CD4-positive, alpha-beta T cell treated with Interleukin-10 for 1 hour (primary cell): ENCODE results near the gene KIT.

Source experiments
- DNase-seq: peaks from one replicate; pipeline ENCODE4 v3.0.0-alpha.2; 2020

KIT gene

DNA sequence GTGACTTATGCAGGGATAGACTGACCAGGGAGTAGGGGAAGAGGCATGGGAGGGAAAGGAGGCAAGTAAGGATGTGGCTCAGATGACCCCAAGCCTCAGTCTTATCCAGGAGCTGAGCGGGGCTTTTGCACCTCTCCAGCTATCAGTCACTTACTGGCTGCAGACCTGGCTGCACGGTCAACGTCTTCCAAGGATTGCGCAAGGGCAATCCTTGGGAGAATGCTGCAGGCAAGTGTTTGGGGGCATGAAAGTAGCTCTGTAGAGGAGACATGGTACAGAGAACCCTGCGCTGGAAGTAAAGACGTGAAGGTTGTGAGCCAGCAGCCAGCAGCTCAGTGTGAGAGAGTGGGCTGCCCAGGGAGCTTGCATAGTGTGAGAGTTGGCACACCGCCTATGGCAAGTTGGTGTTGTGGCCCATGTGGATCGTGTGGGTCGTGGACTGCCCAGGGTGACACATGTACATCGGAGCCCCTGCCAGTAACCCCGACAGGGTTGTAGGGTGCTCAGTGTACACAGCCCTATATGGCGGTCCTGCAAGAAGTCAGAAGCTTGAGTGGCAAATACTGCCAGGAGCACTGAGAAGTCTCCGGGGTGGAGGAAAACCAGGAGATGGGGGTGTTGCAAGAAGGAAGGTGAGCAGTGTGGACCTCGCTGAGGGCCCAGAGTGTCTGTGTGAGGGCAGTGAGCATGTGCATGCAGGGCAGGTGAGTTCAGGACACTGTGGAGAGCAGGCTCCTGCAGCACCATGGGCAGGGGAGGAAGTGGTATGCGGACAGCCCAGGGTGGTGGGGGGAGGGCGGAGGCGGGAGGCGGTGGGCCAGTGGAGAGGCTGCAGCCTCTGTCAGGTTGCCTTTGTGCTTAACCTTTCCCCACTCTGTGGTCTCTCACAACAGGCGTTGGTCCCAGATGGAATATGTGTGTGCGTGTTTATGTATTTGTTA is 50.9 kb downstream of the KIT start:
- no peak for DNase-seq

DNA sequence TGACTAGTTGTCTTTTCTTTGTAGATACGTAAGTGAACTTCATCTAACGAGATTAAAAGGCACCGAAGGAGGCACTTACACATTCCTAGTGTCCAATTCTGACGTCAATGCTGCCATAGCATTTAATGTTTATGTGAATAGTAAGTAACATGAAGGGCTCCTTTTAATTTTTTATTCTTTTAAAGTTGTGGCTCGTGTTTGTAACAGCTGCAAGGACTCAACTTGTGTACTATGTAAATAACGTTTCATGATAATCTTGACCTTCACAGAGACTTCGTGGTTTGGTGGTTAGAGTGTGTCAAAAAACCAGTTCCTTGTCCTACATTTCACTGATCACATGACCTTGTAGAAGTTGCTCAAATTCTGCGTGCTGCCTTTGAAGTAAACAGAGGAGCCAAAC is 51.6 kb downstream of the KIT start:
- DNase-seq: peak; percentile 19

GRCh38 chr4:54712206-54712605 is 54.4 kb downstream of the KIT start:
- DNase-seq: no peak

DNA sequence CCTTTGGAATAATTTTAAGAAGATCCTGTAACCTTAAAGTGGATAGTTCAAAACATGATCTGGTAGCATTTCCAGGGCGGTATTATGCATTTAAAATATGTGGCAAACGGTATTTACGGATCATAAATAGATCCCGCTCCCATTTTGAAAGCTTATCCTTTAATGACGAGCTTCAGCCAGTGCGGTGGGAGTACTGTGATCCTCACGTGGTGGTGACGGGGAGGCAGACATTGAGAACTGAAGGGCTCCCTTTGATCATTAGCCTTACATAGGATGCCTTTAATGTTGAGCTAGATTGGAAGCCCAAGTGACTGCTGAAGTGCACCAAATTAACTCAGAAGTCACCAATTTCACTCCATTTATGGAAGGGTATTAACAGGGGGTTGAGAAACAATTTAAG is 56.9 kb downstream of the KIT start:
- no peak for DNase-seq

DNA sequence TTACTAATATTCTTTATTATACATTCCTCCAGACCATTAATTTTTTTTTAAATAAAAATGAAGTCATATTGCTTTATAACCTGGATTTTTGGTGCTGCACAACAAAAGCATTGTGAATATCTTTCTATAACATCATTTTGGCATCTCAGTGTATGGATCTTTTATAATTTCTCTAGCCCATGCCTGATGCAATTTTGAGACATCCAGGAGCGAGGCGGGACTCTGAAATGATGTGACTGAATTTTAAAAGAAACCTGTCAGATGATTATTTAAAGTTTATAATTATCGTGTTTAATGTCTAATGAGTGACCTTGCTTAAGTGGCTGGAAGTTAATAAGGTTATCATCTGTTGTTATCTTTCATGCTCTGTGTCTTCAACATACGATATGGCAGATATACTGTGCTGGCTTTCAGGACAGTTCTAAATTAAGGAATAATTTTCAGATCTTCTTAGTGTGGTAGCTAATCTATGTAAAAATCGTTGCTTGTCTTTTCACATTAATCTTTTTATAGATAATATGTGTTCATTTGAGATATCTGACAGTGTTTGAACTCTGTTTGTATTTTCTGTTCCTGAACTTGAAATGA is 58.8 kb downstream of the KIT start:
- no peak for DNase-seq

- no peak for DNase-seq
Measured at GRCh38 chr4:54717694-54718093, 59.9 kb downstream of the KIT start.

GRCh38 chr4:54719378-54719777 is 61.6 kb downstream of the KIT start:
- no peak for DNase-seq

- DNase-seq: no peak
Measured at GRCh38 chr4:54723220-54723619, 65.5 kb downstream of the KIT start.

GRCh38 chr4:54723820-54724219 is 66.1 kb downstream of the KIT start:
- no peak for DNase-seq

DNA sequence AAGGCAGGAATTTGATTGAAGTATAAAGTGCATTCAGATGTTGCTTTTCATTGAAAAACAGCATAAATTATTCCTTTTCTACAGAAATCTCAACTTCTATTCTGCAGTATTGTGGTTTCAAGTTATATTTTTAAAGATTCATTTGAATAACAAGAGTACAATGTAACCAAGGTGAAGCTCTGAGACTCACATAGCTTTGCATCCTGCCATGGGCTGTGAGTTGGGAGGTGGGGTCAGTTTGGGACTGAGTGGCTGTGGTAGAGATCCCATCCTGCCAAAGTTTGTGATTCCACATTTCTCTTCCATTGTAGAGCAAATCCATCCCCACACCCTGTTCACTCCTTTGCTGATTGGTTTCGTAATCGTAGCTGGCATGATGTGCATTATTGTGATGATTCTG is 69.2 kb downstream of the KIT start:
- DNase-seq: no peak

GRCh38 chr4:54727346-54727745 is 69.6 kb downstream of the KIT start:
- DNase-seq: no peak

GRCh38 chr4:54728368-54728767 is 70.6 kb downstream of the KIT start:
- DNase-seq: no peak

DNA sequence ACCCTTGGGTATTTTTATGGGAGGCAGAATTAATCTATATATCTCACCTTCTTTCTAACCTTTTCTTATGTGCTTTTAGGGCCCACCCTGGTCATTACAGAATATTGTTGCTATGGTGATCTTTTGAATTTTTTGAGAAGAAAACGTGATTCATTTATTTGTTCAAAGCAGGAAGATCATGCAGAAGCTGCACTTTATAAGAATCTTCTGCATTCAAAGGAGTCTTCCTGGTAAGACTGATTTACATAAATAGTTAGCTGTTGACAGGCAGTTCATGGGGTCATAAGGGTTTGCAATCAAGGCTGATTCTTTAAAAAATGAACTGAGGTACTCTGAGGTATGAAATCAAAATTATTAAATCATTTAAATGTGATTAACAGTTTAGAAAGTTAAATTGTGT is 71.5 kb downstream of the KIT start:
- DNase-seq: no peak

DNA sequence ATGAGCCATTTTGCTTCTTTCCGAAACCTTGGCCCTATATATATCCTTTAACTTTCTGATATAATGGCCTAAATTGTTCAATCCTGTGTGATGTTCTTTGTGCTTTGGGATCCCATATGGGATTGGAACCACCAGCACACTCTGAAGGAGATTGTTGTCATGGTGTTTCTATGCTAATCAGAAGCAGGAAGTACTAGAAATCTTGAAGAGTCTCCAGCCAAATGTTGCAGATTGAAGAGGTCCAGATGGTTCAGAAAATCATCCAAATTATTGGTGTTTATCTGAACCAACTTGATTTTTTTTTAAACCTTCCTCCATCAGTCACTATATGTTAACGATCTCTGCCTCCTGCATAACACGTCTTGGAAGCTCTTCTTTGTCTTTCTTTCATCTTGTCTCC is 72.8 kb downstream of the KIT start:
- no peak for DNase-seq

DNA sequence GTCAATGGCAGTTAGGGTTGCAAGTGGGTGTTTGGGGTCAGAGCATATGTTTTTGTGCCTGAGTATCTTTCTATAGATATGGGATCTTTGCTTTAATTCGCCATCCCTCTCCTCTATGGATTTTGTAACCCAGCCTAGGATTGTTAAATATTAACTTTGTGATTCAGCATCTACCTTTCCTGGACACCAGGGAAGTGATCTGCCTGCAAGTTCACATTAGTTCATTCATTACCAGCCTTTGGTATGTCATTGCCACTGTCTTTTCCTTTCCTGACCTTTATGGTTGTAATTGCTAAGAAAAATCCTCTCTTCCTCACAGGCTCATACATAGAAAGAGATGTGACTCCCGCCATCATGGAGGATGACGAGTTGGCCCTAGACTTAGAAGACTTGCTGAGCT is 73.8 kb downstream of the KIT start:
- DNase-seq: no peak

GRCh38 chr4:54731976-54732375 is 74.2 kb downstream of the KIT start:
- DNase-seq: no peak

DNA sequence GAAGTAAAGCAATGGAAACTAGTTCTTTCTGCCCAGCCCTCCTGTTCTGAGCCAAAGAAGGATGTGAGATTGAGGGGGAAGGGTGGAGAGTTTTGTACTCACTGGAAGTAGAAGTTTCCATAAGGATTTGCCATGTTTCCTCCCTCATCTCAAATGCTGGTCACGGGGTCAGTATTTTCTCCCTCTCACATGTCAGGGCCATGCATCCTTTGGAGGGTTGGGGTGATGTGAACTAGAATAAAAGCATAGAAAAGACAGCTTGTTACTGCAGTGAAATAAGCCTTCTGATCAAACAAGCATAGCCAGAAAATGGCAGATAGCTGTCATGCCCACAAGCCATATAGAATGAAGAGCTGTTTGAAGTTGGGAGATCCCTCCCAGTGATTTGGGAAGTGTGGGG is 79.7 kb downstream of the KIT start:
- DNase-seq: no peak

- no peak for DNase-seq
Measured at GRCh38 chr4:54741202-54741601, 83.4 kb downstream of the KIT start.

DNA sequence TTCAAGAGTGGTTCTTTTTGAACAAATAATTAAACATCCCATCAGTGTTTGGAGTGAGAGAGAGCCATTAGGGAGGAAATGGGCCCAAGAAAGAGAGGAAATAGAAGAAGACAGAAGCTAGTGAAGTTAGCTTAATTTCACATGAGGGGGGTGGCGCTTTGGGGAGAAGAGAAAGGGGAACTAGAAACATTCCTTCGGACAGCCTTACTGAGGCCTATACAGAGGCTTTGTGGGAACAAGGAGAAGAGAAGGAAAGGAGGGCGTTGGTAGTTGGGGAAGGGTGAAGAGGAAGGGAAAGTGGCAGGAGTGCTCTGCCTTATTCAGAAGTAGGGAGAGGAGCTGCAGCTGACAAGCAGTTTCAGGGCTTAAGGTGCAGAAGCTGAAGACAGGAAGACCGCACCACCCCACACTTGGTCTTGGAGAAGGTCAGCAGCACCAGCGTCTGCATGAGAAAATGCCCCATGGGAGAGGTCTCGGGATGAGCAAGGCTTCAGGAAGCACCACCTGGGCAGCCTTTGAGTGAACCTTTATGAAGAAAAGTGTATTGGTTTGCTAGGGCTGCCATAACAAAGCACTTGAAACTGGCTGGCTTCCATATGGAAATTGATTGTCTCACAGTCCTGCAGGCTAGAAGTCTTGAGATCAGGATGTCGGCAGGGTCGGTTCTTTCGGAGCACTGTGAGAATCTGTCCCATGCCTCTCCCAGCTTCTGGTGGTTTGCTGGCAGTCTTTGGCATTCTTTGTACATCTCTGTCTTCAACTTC is 85.1 kb downstream of the KIT start:
- DNase-seq: no peak

- no peak for DNase-seq
Measured at GRCh38 chr4:54743562-54743961, 85.8 kb downstream of the KIT start.

DNA sequence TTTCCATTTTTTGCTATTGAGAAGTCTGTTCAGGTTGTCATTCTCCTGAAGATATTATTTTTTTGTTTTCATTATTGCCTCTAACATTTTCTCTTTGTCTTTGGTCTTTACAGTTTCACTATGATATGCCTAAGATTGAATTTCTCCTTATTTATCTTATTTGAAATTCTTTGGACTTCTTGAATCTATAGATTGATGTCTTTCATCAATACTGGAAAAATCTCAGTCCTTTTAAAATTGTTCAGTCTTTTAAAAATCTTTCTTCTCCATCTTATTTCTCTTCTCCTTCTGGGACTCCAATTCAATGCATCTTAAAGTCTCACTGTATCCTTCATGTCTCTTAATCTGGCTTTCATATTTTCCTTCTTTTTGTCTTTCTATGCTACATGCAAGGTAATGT is 86.7 kb downstream of the KIT start:
- DNase-seq: no peak

DNA sequence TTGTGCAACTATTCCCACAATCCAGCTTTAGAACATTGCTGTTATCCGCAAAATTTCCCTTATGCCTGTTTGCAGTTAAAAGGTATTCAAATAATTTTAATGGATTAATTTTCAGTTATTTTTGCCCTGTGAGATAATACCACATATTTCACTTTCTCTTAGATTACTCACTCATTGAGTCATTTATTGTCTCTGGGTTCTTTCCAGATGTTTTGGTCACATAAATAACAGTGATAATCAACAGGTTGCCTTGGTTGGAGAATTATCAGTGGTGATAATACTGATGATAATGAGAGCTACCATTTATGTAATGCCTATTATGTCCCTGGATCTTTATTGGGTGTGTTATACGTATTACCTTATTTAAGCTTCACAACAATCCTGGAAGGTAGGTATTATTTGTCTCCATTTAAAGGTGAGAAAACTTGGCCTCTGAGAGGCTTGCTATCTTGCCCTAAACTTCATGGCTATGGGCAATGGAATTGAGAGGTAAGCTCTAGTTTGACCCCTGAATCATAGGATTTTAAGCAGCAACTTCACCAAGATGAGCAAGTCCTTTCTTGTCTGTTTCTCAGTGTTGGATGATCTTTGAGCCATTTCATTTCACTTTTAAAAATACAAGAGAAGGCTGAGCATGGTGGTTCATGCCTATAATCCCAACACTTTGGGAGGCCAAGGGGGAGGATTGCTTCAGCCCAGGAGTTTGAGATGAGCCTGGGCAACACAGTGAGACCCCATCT is 87.4 kb downstream of the KIT start:
- no peak for DNase-seq

GRCh38 chr4:54746218-54746617 is 88.5 kb downstream of the KIT start:
- DNase-seq: no peak
